ENCODE data around the gene NDUFC2. TPM values are rescaled to one million over a fixed set of nuclear protein-coding genes. Genes with fewer than 3 reads are reported as not detected.
"Not testable (repeated sequence)": the region's sequence is repeated elsewhere in the genome, so short reads cannot be mapped to it uniquely, and the experiment has no call there.

Gene NDUFC2
- total and polyA plus RNA-seq, 8 donors, result 53.6 to 336 (median 119) TPM; not detected in 1

DNA sequence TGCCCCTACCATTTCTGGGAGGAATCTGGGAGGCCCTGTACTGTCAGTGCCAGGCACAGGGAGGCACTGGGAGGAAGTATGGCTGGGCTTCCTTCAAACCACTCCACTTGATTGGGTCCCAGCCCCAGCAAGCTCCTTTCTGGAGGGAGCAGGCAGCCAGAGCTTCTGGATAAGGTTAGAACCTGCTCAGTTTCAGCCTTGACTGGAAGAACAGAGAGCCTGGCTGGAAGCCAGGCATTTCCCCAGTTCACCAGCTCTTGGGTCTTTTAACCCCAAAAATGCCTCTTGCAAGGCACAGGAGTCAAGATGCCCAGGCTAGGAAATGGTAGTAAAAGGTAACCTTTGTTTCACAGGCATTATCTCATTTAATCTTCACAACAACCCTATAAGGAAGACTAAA, 47.6 kb downstream of the NDUFC2 start:
- no peaks in the 10 kb centered on the region for H3K9me3 ChIP-seq
- H3K4me3 ChIP-seq, result no peak overlapping the region
- intact Hi-C loops (cut with DNase I; ENCODE audit: low total_unique reads), result no loop called here
- H3K27ac ChIP-seq, result peak overlapping the region; percentile 10 to 69 (median 43)
- peak in 1 of 2 donors; percentile 72 for DNase-seq
- no peaks in the 10 kb centered on the region for H3K27me3 ChIP-seq
- no peak for TF ChIP-seq POLR2AphosphoS5 (IDR thresholded peaks at IDR 0.05)
- TF ChIP-seq, protein P1, sequence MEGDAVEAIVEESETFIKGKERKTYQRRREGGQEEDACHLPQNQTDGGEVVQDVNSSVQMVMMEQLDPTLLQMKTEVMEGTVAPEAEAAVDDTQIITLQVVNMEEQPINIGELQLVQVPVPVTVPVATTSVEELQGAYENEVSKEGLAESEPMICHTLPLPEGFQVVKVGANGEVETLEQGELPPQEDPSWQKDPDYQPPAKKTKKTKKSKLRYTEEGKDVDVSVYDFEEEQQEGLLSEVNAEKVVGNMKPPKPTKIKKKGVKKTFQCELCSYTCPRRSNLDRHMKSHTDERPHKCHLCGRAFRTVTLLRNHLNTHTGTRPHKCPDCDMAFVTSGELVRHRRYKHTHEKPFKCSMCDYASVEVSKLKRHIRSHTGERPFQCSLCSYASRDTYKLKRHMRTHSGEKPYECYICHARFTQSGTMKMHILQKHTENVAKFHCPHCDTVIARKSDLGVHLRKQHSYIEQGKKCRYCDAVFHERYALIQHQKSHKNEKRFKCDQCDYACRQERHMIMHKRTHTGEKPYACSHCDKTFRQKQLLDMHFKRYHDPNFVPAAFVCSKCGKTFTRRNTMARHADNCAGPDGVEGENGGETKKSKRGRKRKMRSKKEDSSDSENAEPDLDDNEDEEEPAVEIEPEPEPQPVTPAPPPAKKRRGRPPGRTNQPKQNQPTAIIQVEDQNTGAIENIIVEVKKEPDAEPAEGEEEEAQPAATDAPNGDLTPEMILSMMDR (IDR thresholded peaks at IDR 0.05), result no peak
- no peak for TF ChIP-seq POLR2A (IDR thresholded peaks at IDR 0.05)
- no peak for TF ChIP-seq EP300 (IDR thresholded peaks at IDR 0.05)
- H3K36me3 ChIP-seq, result no peaks in the 10 kb centered on the region
- H3K4me1 ChIP-seq, result peaks cover 15 to 45% (median 34%) of the 10 kb centered on the region in 4 donors

DNA sequence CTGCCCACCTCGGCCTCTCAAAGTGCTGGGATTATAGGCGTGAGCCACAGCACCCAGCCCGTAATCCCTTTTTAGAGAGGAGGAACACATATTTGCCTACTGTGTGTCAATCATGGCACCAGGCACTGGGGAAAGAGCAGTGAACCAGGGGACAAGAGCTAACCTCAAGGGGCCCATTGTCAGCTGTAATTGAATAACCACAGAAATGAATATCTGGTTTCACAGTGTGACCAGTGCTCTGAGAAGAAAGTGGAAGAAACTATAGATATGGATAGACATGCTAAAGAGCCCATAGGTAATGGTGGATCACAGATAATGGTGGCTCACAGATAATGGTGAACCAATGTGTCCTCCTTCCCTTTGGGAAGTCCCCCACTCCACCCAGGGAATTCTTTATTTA, 48.0 kb downstream of the NDUFC2 start:
- no peaks in the 10 kb centered on the region for H3K36me3 ChIP-seq

DNA sequence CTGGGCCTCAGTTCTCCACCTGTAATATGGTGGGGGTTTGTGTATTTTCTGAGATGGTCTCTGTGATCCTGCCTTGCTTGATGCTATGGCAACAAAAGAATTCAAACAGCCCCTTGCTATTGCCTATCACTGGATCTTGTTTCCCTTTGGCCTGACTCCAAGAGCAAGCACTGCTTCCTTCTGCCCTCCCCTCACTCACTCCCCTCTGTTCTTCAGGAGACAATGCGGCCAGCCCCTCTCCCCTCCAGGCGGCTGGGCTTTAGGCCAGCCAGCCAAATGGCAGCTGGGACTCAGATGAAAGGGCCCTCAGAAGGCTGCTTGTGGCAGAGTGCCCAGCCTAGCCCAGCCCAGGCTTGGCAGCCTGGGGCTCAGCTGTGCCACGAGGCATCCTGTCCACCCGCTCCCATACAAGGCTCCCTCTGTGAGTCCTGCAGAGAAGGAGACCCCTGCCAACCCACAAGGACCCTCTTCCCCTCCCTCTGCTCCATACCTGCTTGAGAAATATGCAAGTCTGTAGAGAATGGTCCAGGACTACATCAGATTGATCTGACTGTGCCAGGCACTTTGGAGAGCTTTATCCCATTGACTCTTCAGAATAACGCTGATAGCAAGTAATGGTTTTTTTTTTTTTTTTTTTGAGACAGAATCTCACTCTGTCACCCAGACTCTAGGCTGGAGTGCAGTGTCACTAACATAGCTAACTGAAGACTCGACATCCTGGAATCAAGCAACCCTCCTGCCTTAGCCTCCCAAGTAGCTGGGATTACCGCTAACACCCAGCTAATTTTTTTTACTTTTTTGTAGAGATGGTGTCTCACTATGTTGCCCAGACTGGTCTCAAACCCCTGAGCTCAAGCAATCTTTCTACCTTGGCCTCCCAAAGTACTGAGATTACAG, 49.0 kb downstream of the NDUFC2 start:
- TF ChIP-seq, protein P1 (IDR thresholded peaks at IDR 0.05), result no peak
- no peak for TF ChIP-seq POLR2A (IDR thresholded peaks at IDR 0.05)
- no peak for TF ChIP-seq POLR2AphosphoS5 (IDR thresholded peaks at IDR 0.05)
- no peak for TF ChIP-seq EP300 (IDR thresholded peaks at IDR 0.05)
- 17 to 25% (median 19%) methylated on average over 7 of the region's 7 CpGs for WGBS, 5 donors
- intact Hi-C loops (cut with DNase I; ENCODE audit: low total_unique reads), result no loop called here
- peak; percentile 89 to 93 for DNase-seq
- no peaks in the 10 kb centered on the region for H3K9me3 ChIP-seq
- no peaks in the 10 kb centered on the region for H3K36me3 ChIP-seq
- H3K4me1 ChIP-seq, result peaks cover 9 to 35% (median 29%) of the 10 kb centered on the region in 4 donors
- no peaks in the 10 kb centered on the region for H3K27me3 ChIP-seq
- peak overlapping the region; percentile 3 to 69 (median 44) for H3K27ac ChIP-seq
- H3K4me3 ChIP-seq, result no peak overlapping the region

More for the DNA sequence above, 48.0 kb downstream of the NDUFC2 start:
- TF ChIP-seq EP300 (IDR thresholded peaks at IDR 0.05) (no peak), POLR2AphosphoS5 (IDR thresholded peaks at IDR 0.05) (no peak), POLR2A (IDR thresholded peaks at IDR 0.05) (no peak)
- TF ChIP-seq, protein P1 (IDR thresholded peaks at IDR 0.05), result no peak
- Histone ChIP-seq H3K9me3 (no peaks in the 10 kb centered on the region), H3K27me3 (no peaks in the 10 kb centered on the region), H3K4me3 (no peak overlapping the region), H3K4me1 (peaks cover 10 to 41% (median 30%) of the 10 kb centered on the region in 4 donors), H3K27ac (peak overlapping the region; percentile 10 to 69 (median 43))
- DNase-seq, result no peak
- intact Hi-C loops (cut with DNase I; ENCODE audit: low total_unique reads), result no loop called here
- WGBS, 5 donors, result 82 to 95% (median 90%) methylated on average over 3 of the region's 3 CpGs

DNA sequence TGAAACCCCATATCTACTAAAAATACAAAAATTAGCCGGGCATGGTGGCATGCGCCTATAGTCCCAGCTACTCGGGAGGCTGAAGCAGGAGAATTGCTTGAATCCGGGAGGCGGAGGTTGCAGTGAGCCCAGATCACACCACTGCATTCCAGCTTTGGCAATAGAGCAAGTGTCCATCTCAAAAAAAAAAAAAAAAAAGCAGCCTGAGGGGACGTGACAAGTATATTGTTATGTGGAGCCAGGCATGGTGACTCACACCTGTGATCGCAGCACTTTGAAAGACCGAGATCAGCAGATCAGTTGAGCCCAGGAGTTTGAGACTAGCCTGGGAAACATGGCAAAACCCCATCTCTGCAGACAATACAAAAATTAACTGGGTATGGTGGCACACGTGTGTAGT, 51.2 kb downstream of the NDUFC2 start:
- DNase-seq; H3K4me3 ChIP-seq; H3K27ac ChIP-seq; intact Hi-C loops (cut with DNase I; ENCODE audit: low total_unique reads); H3K9me3 ChIP-seq; H3K27me3 ChIP-seq; H3K36me3 ChIP-seq: not testable (repeated sequence)
- peaks cover 9 to 41% (median 34%) of the 10 kb centered on the region in 4 donors for H3K4me1 ChIP-seq
- WGBS, 5 donors, result 66 to 79% (median 72%) methylated on average over 9 of the region's 9 CpGs

DNA sequence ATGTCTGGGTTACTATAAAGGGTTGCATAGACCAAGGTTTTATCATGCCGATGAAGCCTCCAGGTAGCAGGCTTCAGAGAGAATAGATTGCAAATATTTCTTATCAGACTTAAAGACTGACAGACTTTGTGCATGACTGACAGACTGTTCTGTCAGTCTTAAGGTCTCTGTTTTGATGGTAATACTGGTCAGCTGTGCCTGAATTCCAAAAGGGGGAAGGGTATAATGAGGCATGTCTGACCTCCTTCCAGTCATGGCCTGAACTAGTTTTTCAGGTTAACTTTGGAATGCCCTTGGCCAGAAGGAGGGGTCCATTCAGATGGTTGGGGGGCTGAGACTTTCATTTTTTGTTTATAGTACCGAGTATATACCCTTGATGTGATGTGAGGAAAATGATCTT, 51.9 kb downstream of the NDUFC2 start:
- no peak overlapping the region for H3K27ac ChIP-seq
- WGBS, 5 donors, result 76 to 92% (median 84%) methylated on average over 2 of the region's 2 CpGs
- TF ChIP-seq, protein P1 (IDR thresholded peaks at IDR 0.05), result no peak
- TF ChIP-seq EP300 (IDR thresholded peaks at IDR 0.05), result no peak
- no peak for TF ChIP-seq POLR2AphosphoS5 (IDR thresholded peaks at IDR 0.05)
- no peak for TF ChIP-seq POLR2A (IDR thresholded peaks at IDR 0.05)
- no peaks in the 10 kb centered on the region for H3K36me3 ChIP-seq
- no peak overlapping the region for H3K4me3 ChIP-seq
- DNase-seq, result no peak
- peaks cover 9 to 46% (median 36%) of the 10 kb centered on the region in 4 donors for H3K4me1 ChIP-seq
- H3K9me3 ChIP-seq, result no peaks in the 10 kb centered on the region
- no peaks in the 10 kb centered on the region for H3K27me3 ChIP-seq
- intact Hi-C loops (cut with DNase I; ENCODE audit: low total_unique reads), result no loop called here

All from stomach (tissue), 9 donors.